Endothelial cell of umbilical vein (primary cell): ENCODE data around the gene TRIM43B. TPM values are rescaled to one million over a fixed set of nuclear protein-coding genes. Genes with fewer than 3 reads are reported as not detected.

ENCODE experiments used
- BruUV-seq: library from RNA; stranded (reverse); fragments of 400-500 nt; replicated peaks from 2 replicates; lab custom pipeline; 2021; lab: Mats Ljungman, UMichigan
- CTCF ChIA-PET: fragments of 300-600, 350-600 bp; sonication (Branson Sonifier 250); formaldehyde crosslinking; loops from one replicate; lab custom pipeline; 2021; ENCODE audit warnings: antibody characterized with exemption, inconsistent platforms; lab: Charles Lee
- POLR2A ChIA-PET: fragments of 300-600, 350-600 bp; sonication (Branson Sonifier 250); formaldehyde crosslinking; loops from one replicate; lab custom pipeline; 2021; ENCODE audit warnings: antibody characterized with exemption, inconsistent platforms; lab: Charles Lee
- DNase-seq: peaks from one replicate; pipeline ENCODE4 v3.0.0-alpha.2; 2011; ENCODE audit warnings: low read depth, low spot score
- FAIRE-seq: peaks from 2 replicates; lab custom pipeline; 2011; peaks lifted over from hg19 to GRCh38; lab: Jason Lieb, UNC
- H2AFZ ChIP-seq: 2 replicates; pipeline ENCODE4 v1.6.0; 2012; ENCODE audit warnings: low read depth, low read length, control low read depth, inconsistent platforms
- H3K27ac ChIP-seq: 2 replicates; pipeline ENCODE4 v1.5.1; 2011; ENCODE audit warnings: low read depth, mild to moderate bottlenecking, control low read depth, low read length, moderate library complexity; ENCODE audit not compliant: insufficient read depth
- H3K27me3 ChIP-seq, 2 experiments: 2 replicates each; pipeline versions ENCODE4 v1.6.0 to v1.6.1; 2011; ENCODE audit warnings: low read length in 2 of 2, mixed read lengths in 1 of 2; ENCODE audit not compliant: control insufficient read depth in 2 of 2, insufficient read depth in 2 of 2
- H3K36me3 ChIP-seq, 2 experiments: 2 replicates in 1 of 2; 3 replicates in 1 of 2; pipeline ENCODE4 v1.5.1; 2011; ENCODE audit warnings: low read length in 2 of 2, mild to moderate bottlenecking in 1 of 2, moderate library complexity in 1 of 2; ENCODE audit not compliant: control insufficient read depth in 2 of 2, insufficient read depth in 2 of 2; ENCODE audit errors: extremely low read depth in 1 of 2
- H3K4me1 ChIP-seq: 3 replicates; pipeline ENCODE4 v1.5.1; 2011; ENCODE audit warnings: mild to moderate bottlenecking, low read length; ENCODE audit not compliant: control insufficient read depth, insufficient read depth; ENCODE audit errors: extremely low read depth
- H3K4me2 ChIP-seq: 2 replicates; pipeline ENCODE4 v1.6.1; 2011; ENCODE audit warnings: low read length, control low read depth, mixed read lengths; ENCODE audit not compliant: insufficient read depth
- H3K4me3 ChIP-seq, 3 experiments: fragments of 200-600 bp in 1 of 3; sonication (generic), shearing (Covaris generic) in 1 of 3; replicated peaks in 1 of 3; 2 replicates each; pipeline ENCODE4 v1.5.1; 2011 to 2016; ENCODE audit warnings: control low read depth in 3 of 3, low read length in 3 of 3, mild to moderate bottlenecking in 2 of 3, inconsistent platforms in 1 of 3, low read depth in 1 of 3, moderate library complexity in 1 of 3; ENCODE audit not compliant: insufficient read depth in 1 of 3
- H3K79me2 ChIP-seq: 2 replicates; pipeline ENCODE4 v1.6.0; 2012; ENCODE audit warnings: low read length, inconsistent platforms; ENCODE audit not compliant: control insufficient read depth, insufficient read depth
- H3K9ac ChIP-seq: replicated peaks from 2 replicates; pipeline ENCODE3; 2011; ENCODE audit warnings: low read length, control low read depth; ENCODE audit not compliant: insufficient read depth; ENCODE audit errors: extremely low read depth
- H3K9me1 ChIP-seq: replicated peaks from 3 replicates; pipeline ENCODE4 v1.6.0; 2011; ENCODE audit warnings: mild to moderate bottlenecking, low read length; ENCODE audit not compliant: control insufficient read depth, insufficient read depth; ENCODE audit errors: extremely low read depth
- H3K9me3 ChIP-seq: replicated peaks from 2 replicates; pipeline ENCODE4 v1.5.1; 2012; ENCODE audit warnings: low read length, inconsistent platforms; ENCODE audit not compliant: control insufficient read depth, insufficient read depth
- H4K20me1 ChIP-seq: replicated peaks from 2 replicates; pipeline ENCODE3; 2011; ENCODE audit warnings: mild to moderate bottlenecking, low read length; ENCODE audit not compliant: control insufficient read depth, insufficient read depth; ENCODE audit errors: extremely low read depth
- EZH2 ChIP-seq: IDR thresholded peaks from 2 replicates; pipeline ENCODE4 v1.6.1; 2012; ENCODE audit warnings: borderline replicate concordance, low read depth, mild to moderate bottlenecking, moderate library complexity, low read length, inconsistent platforms; ENCODE audit not compliant: severe bottlenecking
- FOS ChIP-seq: IDR thresholded peaks from 2 replicates; pipeline ENCODE4 v1.6.1; 2011; ENCODE audit warnings: mild to moderate bottlenecking, low read length, moderate library complexity, borderline replicate concordance; ENCODE audit not compliant: insufficient read depth
- GATA2 ChIP-seq: IDR thresholded peaks from 2 replicates; pipeline ENCODE4 v1.7.0; 2011; ENCODE audit warnings: low read depth, mild to moderate bottlenecking, moderate library complexity, mixed read lengths, low read length; ENCODE audit not compliant: insufficient read length, insufficient read depth
- JUN ChIP-seq: IDR thresholded peaks from 2 replicates; pipeline ENCODE4 v1.6.1; 2011; ENCODE audit warnings: borderline replicate concordance, low read depth; ENCODE audit not compliant: insufficient read length, insufficient read depth
- MYC ChIP-seq: IDR thresholded peaks from one replicate; pipeline ENCODE4 v1.6.1; 2011; ENCODE audit warnings: mild to moderate bottlenecking, low read depth, low read length
- POLR2A ChIP-seq: IDR thresholded peaks from 2 replicates; pipeline ENCODE4 v1.6.1; 2012; ENCODE audit warnings: low read depth, mild to moderate bottlenecking, control low read depth, low read length
- POLR2AphosphoS5 ChIP-seq: IDR thresholded peaks from 2 replicates; pipeline ENCODE4 v1.6.1; 2012; ENCODE audit warnings: low read depth, mild to moderate bottlenecking, control low read depth, low read length, moderate library complexity; ENCODE audit not compliant: insufficient read depth
- dilution Hi-C: fragments of 300-500 bp; cut with MboI; formaldehyde crosslinking; loops from one replicate; pipeline ENCODE4 v1.15.0; 2019; ENCODE audit warnings: low sequenced_read_pairs; ENCODE audit not compliant: extremely low pct_ligation_motif_present
- intact Hi-C: fragments of 100-400 bp; cut with micrococcal nuclease; formaldehyde crosslinking; loops from one replicate; pipeline ENCODE4 v1.10.0; 2022
- polyA plus RNA-seq, 4 experiments: library from polyadenylated mRNA; depleted of rRNA in 3 of 4; stranded (reverse) in 3 of 4; unstranded in 1 of 4; fragments of >200 nt; gene quantifications; 2 replicates each; pipeline versions ENCODE4 v1.2.1 to v1.2.3, GENCODE V29; 2011 to 2012; ENCODE audit warnings: missing spikeins in 1 of 4
- total RNA-seq: library from RNA; stranded (reverse); gene quantifications from 2 replicates; pipeline ENCODE4 v1.2.3, GENCODE V29; 2021
- TF ChIP-seq, protein P1 (sequence below), 2 donors: IDR thresholded peaks; 1 replicate in 1 of 2; 2 replicates in 1 of 2; pipeline ENCODE4 v1.5.1; 2011; ENCODE audit warnings: low read length in 2 of 2, mild to moderate bottlenecking in 2 of 2, moderate library complexity in 2 of 2, control low read depth in 1 of 2, inconsistent platforms in 1 of 2, low read depth in 1 of 2; ENCODE audit not compliant: insufficient read depth in 1 of 2; ENCODE audit errors: extremely low read depth in 1 of 2
- TF ChIP-seq, protein P2 (sequence below): IDR thresholded peaks from 2 replicates; pipeline ENCODE4 v1.6.1; 2011; ENCODE audit not compliant: insufficient read depth, insufficient read length

TRIM43B gene
- total and polyA plus RNA-seq, 2 donors (not counting 3 experiments of a cell fraction or from before 2014, with no cell fraction given): not detected

DNA sequence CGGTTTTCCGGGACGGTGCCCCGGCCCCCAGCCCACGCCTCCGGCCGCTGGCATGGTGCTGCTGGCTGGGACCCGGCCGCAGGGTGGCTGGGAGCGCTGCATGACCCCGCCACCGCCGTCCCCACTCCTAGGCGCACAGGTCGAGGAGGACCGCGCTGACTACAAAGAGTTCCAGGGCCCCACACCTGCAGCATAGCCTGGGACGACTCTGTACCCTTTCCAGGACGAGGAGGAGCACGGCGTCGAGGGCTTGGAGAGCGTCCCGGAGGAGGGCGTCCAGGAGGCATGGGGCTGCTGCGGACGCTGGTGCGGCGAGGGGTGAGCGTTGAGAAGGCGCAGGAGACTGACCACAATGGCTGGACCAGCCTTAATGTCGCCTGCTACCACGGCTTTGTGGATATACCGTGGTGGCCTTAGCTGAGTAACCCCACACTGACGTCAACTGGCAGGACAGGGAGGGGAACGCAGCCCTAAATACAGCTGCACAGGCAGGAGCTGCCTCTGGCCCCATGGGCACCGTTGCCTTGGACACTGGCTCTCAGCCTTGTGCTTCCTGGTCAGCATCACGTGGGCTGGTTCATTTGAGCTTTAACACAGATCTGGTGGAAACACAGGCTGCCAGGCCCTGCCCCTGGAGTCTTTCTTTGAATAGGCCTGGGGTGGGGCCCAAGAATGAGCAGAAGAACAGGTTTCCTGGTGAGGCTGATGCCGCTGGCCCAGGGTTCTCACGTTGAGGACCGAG, 40.9 kb upstream of the TRIM43B start:
- POLR2A ChIA-PET: no interaction called here
- Histone ChIP-seq H3K4me3 (no peak overlapping the region), H3K36me3 (peaks cover 0 to 1% of the 10 kb centered on the region in 2 experiments), H3K27me3 (peaks cover 0 to 10% of the 10 kb centered on the region in 2 experiments), H2AFZ (no peak overlapping the region), H4K20me1 (no peaks in the 10 kb centered on the region), H3K9me3 (no peaks in the 10 kb centered on the region), H3K4me2 (no peak overlapping the region), H3K9me1 (no peaks in the 10 kb centered on the region), H3K9ac (no peak overlapping the region), H3K4me1 (peaks cover 7% of the 10 kb centered on the region), H3K27ac (no peak overlapping the region), H3K79me2 (peaks cover 3% of the 10 kb centered on the region)
- TF ChIP-seq, protein P1, sequence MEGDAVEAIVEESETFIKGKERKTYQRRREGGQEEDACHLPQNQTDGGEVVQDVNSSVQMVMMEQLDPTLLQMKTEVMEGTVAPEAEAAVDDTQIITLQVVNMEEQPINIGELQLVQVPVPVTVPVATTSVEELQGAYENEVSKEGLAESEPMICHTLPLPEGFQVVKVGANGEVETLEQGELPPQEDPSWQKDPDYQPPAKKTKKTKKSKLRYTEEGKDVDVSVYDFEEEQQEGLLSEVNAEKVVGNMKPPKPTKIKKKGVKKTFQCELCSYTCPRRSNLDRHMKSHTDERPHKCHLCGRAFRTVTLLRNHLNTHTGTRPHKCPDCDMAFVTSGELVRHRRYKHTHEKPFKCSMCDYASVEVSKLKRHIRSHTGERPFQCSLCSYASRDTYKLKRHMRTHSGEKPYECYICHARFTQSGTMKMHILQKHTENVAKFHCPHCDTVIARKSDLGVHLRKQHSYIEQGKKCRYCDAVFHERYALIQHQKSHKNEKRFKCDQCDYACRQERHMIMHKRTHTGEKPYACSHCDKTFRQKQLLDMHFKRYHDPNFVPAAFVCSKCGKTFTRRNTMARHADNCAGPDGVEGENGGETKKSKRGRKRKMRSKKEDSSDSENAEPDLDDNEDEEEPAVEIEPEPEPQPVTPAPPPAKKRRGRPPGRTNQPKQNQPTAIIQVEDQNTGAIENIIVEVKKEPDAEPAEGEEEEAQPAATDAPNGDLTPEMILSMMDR (IDR thresholded peaks at IDR 0.05; ENCODE audit: extremely low read depth in 1 of 2, insufficient read depth in 1 of 2, low read depth in 1 of 2, low read length in 2 of 2): no peak
- TF ChIP-seq MYC (no peak), POLR2AphosphoS5 (no peak), POLR2A (no peak), EZH2 (no peak), GATA2 (no peak), FOS (no peak), JUN (no peak)
- TF ChIP-seq, protein P2, sequence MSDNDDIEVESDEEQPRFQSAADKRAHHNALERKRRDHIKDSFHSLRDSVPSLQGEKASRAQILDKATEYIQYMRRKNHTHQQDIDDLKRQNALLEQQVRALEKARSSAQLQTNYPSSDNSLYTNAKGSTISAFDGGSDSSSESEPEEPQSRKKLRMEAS: no peak
- BruUV-seq: no TSS peak
- DNase-seq: no peak
- dilution Hi-C loops: no loop called here
- CTCF ChIA-PET: no interaction called here
- no peak for FAIRE-seq
- intact Hi-C loops: no loop called here
